Left renal cortex interstitium (tissue), 4 donors: ENCODE measurements around the gene MUC4. TPM values are rescaled to one million over a fixed set of nuclear protein-coding genes. Genes with fewer than 3 reads are reported as not detected.

Source experiments
- DNase-seq, 4 donors: peaks; one replicate each; pipeline ENCODE4 v3.0.0-alpha.2; 2013; ENCODE audit warnings: low read depth in 4 of 4, low spot score in 2 of 4, missing footprints in 1 of 4
- polyA plus RNA-seq, 4 donors: library from polyadenylated mRNA; unstranded; fragments of 120-200 nt; gene quantifications; one replicate each; pipeline ENCODE4 v1.2.1, GENCODE V29; 2013; ENCODE audit not compliant: insufficient read length in 4 of 4

Gene MUC4
- polyA plus RNA-seq, 4 donors: 0.59 to 2.4 (median 1.2) TPM

- no peak for DNase-seq
These were observed 106.4 kb downstream of the MUC4 start for GRCh38 chr3:195705081-195705991.

GRCh38 chr3:195704433-195704999, 107.2 kb downstream of the MUC4 start:
- DNase-seq: no peak

- DNase-seq: no peak
These were observed 108.0 kb downstream of the MUC4 start for GRCh38 chr3:195703776-195704175.

- no peak for DNase-seq
These were observed 110.5 kb downstream of the MUC4 start for GRCh38 chr3:195701042-195701915.

- DNase-seq: no peak
These were observed 111.4 kb downstream of the MUC4 start for GRCh38 chr3:195700319-195700718.

- no peak for DNase-seq
These were observed 111.9 kb downstream of the MUC4 start for GRCh38 chr3:195699860-195700259.

GRCh38 chr3:195699388-195699771, 112.3 kb downstream of the MUC4 start:
- DNase-seq: no peak

- no peak for DNase-seq
These were observed 112.9 kb downstream of the MUC4 start for GRCh38 chr3:195698647-195699387.

GRCh38 chr3:195698325-195698646, 113.4 kb downstream of the MUC4 start:
- DNase-seq: no peak

GRCh38 chr3:195697582-195698324, 114.0 kb downstream of the MUC4 start:
- DNase-seq: no peak

Other genes starting within 250 kb of the MUC4 start
- 1 to 10 TPM; 1.0 to 8.5 (median 5.4) TPM for gene APOD, start 228.0 kb downstream of the MUC4 start, polyA plus RNA-seq
- gene MUC20, start 91.0 kb downstream of the MUC4 start, polyA plus RNA-seq: 10 to 100 TPM; 19.7 to 44.4 (median 31.7) TPM
- gene TNK2, start 96.6 kb upstream of the MUC4 start, polyA plus RNA-seq: 10 to 100 TPM; 21.6 to 48.2 (median 34.0) TPM